SW480 (cell line): ENCODE results near the gene CFAP161.
"Not testable (repeated sequence)": the region's sequence is repeated elsewhere in the genome, so short reads cannot be mapped to it uniquely, and the experiment has no call there.

Experiments used
- DNase-seq: peaks from one replicate; pipeline ENCODE4 v3.0.0-alpha.2; 2016; ENCODE audit warnings: low spot score

The CFAP161 gene

GRCh38 chr15:81107889-81108288 is 26.2 kb upstream of the CFAP161 start:
- no peak for DNase-seq

GRCh38 chr15:81108427-81108826 is 25.6 kb upstream of the CFAP161 start:
- DNase-seq = no peak

- DNase-seq = no peak
These were observed 23.1 kb upstream of the CFAP161 start for GRCh38 chr15:81111018-81111417.

GRCh38 chr15:81111510-81112470 is 22.3 kb upstream of the CFAP161 start:
- no peak for DNase-seq

GRCh38 chr15:81113204-81113657 is 20.8 kb upstream of the CFAP161 start:
- DNase-seq = no peak

GRCh38 chr15:81113861-81114291 is 20.2 kb upstream of the CFAP161 start:
- DNase-seq = no peak

- no peak for DNase-seq
These were observed 18.8 kb upstream of the CFAP161 start for GRCh38 chr15:81115054-81115939.

GRCh38 chr15:81117136-81117535 is 16.9 kb upstream of the CFAP161 start:
- no peak for DNase-seq

GRCh38 chr15:81117581-81117980 is 16.5 kb upstream of the CFAP161 start:
- DNase-seq = no peak

GRCh38 chr15:81118361-81118760 is 15.7 kb upstream of the CFAP161 start:
- DNase-seq = no peak

GRCh38 chr15:81120069-81120468 is 14.0 kb upstream of the CFAP161 start:
- DNase-seq = no peak

GRCh38 chr15:81126892-81127291 is 7.2 kb upstream of the CFAP161 start:
- DNase-seq = no peak

- DNase-seq = not testable (repeated sequence)
These were observed 7.4 kb downstream of the CFAP161 start for GRCh38 chr15:81141478-81141877.

- DNase-seq = no peak
These were observed 11.9 kb downstream of the CFAP161 start for GRCh38 chr15:81146006-81146405.

- DNase-seq = no peak
These were observed 12.4 kb downstream of the CFAP161 start for GRCh38 chr15:81146466-81146865.

- no peak for DNase-seq
These were observed 17.3 kb downstream of the CFAP161 start for GRCh38 chr15:81151389-81151788.

GRCh38 chr15:81152339-81152738 is 18.3 kb downstream of the CFAP161 start:
- no peak for DNase-seq

- DNase-seq = no peak
These were observed 18.7 kb downstream of the CFAP161 start for GRCh38 chr15:81152799-81153198.

- peak; percentile 62 for DNase-seq
These were observed 21.5 kb downstream of the CFAP161 start for GRCh38 chr15:81155375-81156218.

GRCh38 chr15:81156324-81156723 is 22.3 kb downstream of the CFAP161 start:
- no peak for DNase-seq

- DNase-seq = no peak
These were observed 23.3 kb downstream of the CFAP161 start for GRCh38 chr15:81157195-81157938.
